Measurements from ENCODE around the gene SIGLEC15. TPM values are rescaled to one million over a fixed set of nuclear protein-coding genes. Genes with fewer than 3 reads are reported as not detected.

SIGLEC15 gene
- polyA plus RNA-seq, 2 of the 4 experiments (the other 2 are of a cell fraction), result not detected

GRCh38 chr18:45820106-45820745, 5.2 kb upstream of the SIGLEC15 start:
- 20% methylated on average over 2 of the region's 3 CpGs for WGBS (ENCODE audit: missing lambda C conversion rate)
- no peak for FAIRE-seq
- CTCF ChIA-PET, result interaction anchor here (1.6 to 1.9 kb wide), 2 partner anchors 19 to 98 kb away, joined by 3 to 4 read pairs; no protein-coding TSS in a partner anchor

GRCh38 chr18:45821026-45821425, 4.4 kb upstream of the SIGLEC15 start:
- FAIRE-seq, result no peak

More at GRCh38 chr18:45820106-45820745, 5.2 kb upstream of the SIGLEC15 start:
- POLR2A ChIA-PET, result no interaction called here
- Histone ChIP-seq H3K4me3 (no peak overlapping the region), H3K4me2 (no peak overlapping the region), H3K27ac (no peak overlapping the region), H3K9me3 (no peaks in the 10 kb centered on the region), H3K4me1 (no peaks in the 10 kb centered on the region)
- no peak for ATAC-seq
- TF ChIP-seq FOSL2 (IDR thresholded peaks at IDR 0.05) (no peak), FOSL2 (CRISPR knock-in tag; IDR thresholded peaks at IDR 0.05) (no peak), RAD21 (conservative IDR thresholded peaks at IDR 0.05 in 1 of 2, IDR thresholded peaks at IDR 0.05 in 1 of 2) (no peak), SMC3 (IDR thresholded peaks at IDR 0.05) (no peak), ZFP36 (IDR thresholded peaks at IDR 0.05; ENCODE audit: borderline replicate concordance, partially characterized antibody) (no peak), RNF2 (IDR thresholded peaks at IDR 0.05; ENCODE audit: borderline replicate concordance, low read depth) (no peak), RCOR1 (IDR thresholded peaks at IDR 0.05; ENCODE audit: low read depth, low read length) (no peak), ZNF302 (CRISPR knock-in tag; IDR thresholded peaks at IDR 0.05) (no peak), JUNB (IDR thresholded peaks at IDR 0.05) (no peak), FOSB (CRISPR knock-in tag; IDR thresholded peaks at IDR 0.05) (no peak), EHMT2 (IDR thresholded peaks at IDR 0.05; ENCODE audit: low read depth) (no peak)
- DNase-seq (ENCODE audit: low read depth in 1 of 2, low spot score in 1 of 2), result no peak

More at GRCh38 chr18:45821026-45821425, 4.4 kb upstream of the SIGLEC15 start:
- ChIA-PET POLR2A (no interaction called here), CTCF (interaction anchor here (1.1 kb wide), 1 partner anchor 95 kb away, joined by 3 read pairs; no protein-coding TSS in a partner anchor)
- ATAC-seq (no peak), DNase-seq (ENCODE audit: low read depth in 1 of 2, low spot score in 1 of 2) (no peak)
- H3K4me1 ChIP-seq, result no peaks in the 10 kb centered on the region
- H3K4me2 ChIP-seq, result no peak overlapping the region
- WGBS (ENCODE audit: missing lambda C conversion rate), result 90% methylated on average over 2 of the region's 2 CpGs
- no peaks in the 10 kb centered on the region for H3K9me3 ChIP-seq
- H3K27ac ChIP-seq, result no peak overlapping the region
- TF ChIP-seq ZFP36 (IDR thresholded peaks at IDR 0.05; ENCODE audit: borderline replicate concordance, partially characterized antibody), result no peak
- no peak for TF ChIP-seq FOXS1 (CRISPR knock-in tag; IDR thresholded peaks at IDR 0.05)
- TF ChIP-seq E2F6 (IDR thresholded peaks at IDR 0.05; ENCODE audit: borderline replicate concordance, low read depth), result no peak
- no peak for TF ChIP-seq HOXB13 (CRISPR knock-in tag; IDR thresholded peaks at IDR 0.05; ENCODE audit: low read depth)
- no peak for TF ChIP-seq JUN (IDR thresholded peaks at IDR 0.05)
- TF ChIP-seq NFE2L2 (conservative IDR thresholded peaks at IDR 0.05; ENCODE audit: low read length), result no peak
- TF ChIP-seq HDAC2 (IDR thresholded peaks at IDR 0.05), result no peak
- TF ChIP-seq RFX5 (IDR thresholded peaks at IDR 0.05), result no peak
- no peak for TF ChIP-seq TFCP2L1 (CRISPR knock-in tag; IDR thresholded peaks at IDR 0.05)
- TF ChIP-seq USF2 (IDR thresholded peaks at IDR 0.05), result no peak
- no peak for TF ChIP-seq EP300 (IDR thresholded peaks at IDR 0.05)
- TF ChIP-seq RAD21 (conservative IDR thresholded peaks at IDR 0.05 in 1 of 2, IDR thresholded peaks at IDR 0.05 in 1 of 2), result no peak
- no peak for TF ChIP-seq EHF (CRISPR knock-in tag; IDR thresholded peaks at IDR 0.05)
- TF ChIP-seq ELK1 (IDR thresholded peaks at IDR 0.05; ENCODE audit: low read depth, low read length), result no peak
- no peak for TF ChIP-seq JUNB (IDR thresholded peaks at IDR 0.05)
- no peak for TF ChIP-seq HES2 (IDR thresholded peaks at IDR 0.05)
- no peak for TF ChIP-seq MAZ (IDR thresholded peaks at IDR 0.05; ENCODE audit: borderline replicate concordance, low read depth, low read length)
- no peak for TF ChIP-seq HMGXB4 (CRISPR knock-in tag; IDR thresholded peaks at IDR 0.05; ENCODE audit: borderline replicate concordance)
- no peak for TF ChIP-seq CBX2 (IDR thresholded peaks at IDR 0.05; ENCODE audit: borderline replicate concordance, low read depth)
- H3K4me3 ChIP-seq, result no peak overlapping the region
